NCI-H748 treated with DMSO at 0.1 percent for 48 hours (cell line): ENCODE results near the gene JAZF1.

Experiments used
- DNase-seq: peaks from one replicate; lab custom pipeline; 2025; lab: John Stamatoyannopoulos, UW

Gene JAZF1

GRCh38 chr7:27969346-27969745 lies 211.2 kb downstream of the JAZF1 start:
- DNase-seq: no peak

GRCh38 chr7:27967639-27968038 lies 213.0 kb downstream of the JAZF1 start:
- DNase-seq: no peak

GRCh38 chr7:27966219-27966780 lies 214.3 kb downstream of the JAZF1 start:
- no peak for DNase-seq

- DNase-seq: no peak
These were observed 214.9 kb downstream of the JAZF1 start for GRCh38 chr7:27965650-27966049.

- DNase-seq: no peak
These were observed 215.8 kb downstream of the JAZF1 start for GRCh38 chr7:27964820-27965219.

- no peak for DNase-seq
These were observed 217.5 kb downstream of the JAZF1 start for GRCh38 chr7:27963056-27963455.

GRCh38 chr7:27962273-27962672 lies 218.3 kb downstream of the JAZF1 start:
- DNase-seq: no peak

GRCh38 chr7:27961255-27961654 lies 219.3 kb downstream of the JAZF1 start:
- DNase-seq: no peak

- no peak for DNase-seq
These were observed 220.2 kb downstream of the JAZF1 start for GRCh38 chr7:27960415-27960814.

GRCh38 chr7:27958933-27959548 lies 221.6 kb downstream of the JAZF1 start:
- no peak for DNase-seq

GRCh38 chr7:27955596-27955995 lies 225.0 kb downstream of the JAZF1 start:
- DNase-seq: no peak

GRCh38 chr7:27955011-27955410 lies 225.6 kb downstream of the JAZF1 start:
- DNase-seq: no peak

GRCh38 chr7:27953777-27954176 lies 226.8 kb downstream of the JAZF1 start:
- DNase-seq: no peak

- DNase-seq: no peak
These were observed 227.2 kb downstream of the JAZF1 start for GRCh38 chr7:27953361-27953760.

- DNase-seq: no peak
These were observed 227.9 kb downstream of the JAZF1 start for GRCh38 chr7:27952456-27953285.

GRCh38 chr7:27950123-27950522 lies 230.5 kb downstream of the JAZF1 start:
- no peak for DNase-seq

GRCh38 chr7:27948861-27949260 lies 231.7 kb downstream of the JAZF1 start:
- no peak for DNase-seq

GRCh38 chr7:27947586-27948278 lies 232.9 kb downstream of the JAZF1 start:
- no peak for DNase-seq

- DNase-seq: no peak
These were observed 234.2 kb downstream of the JAZF1 start for GRCh38 chr7:27946351-27946750.

- DNase-seq: no peak
These were observed 235.4 kb downstream of the JAZF1 start for GRCh38 chr7:27945058-27945795.

GRCh38 chr7:27944643-27945042 lies 236.0 kb downstream of the JAZF1 start:
- DNase-seq: no peak

- DNase-seq: no peak
These were observed 237.4 kb downstream of the JAZF1 start for GRCh38 chr7:27943241-27943640.
